Prostate gland (tissue), 1 donor: ENCODE measurements around the gene MIB2.

Source experiments
- POLR2A ChIP-seq: fragments of 450-650 bp; IDR thresholded peaks from one replicate; pipeline ENCODE4 v1.6.1; 2016; ENCODE audit warnings: antibody characterized with exemption, mild to moderate bottlenecking
- POLR2AphosphoS5 ChIP-seq: sonication (generic); formaldehyde crosslinking; IDR thresholded peaks from one replicate; pipeline ENCODE4 v1.6.1; 2017; ENCODE audit warnings: antibody characterized with exemption

GRCh38 chr1:1623181-1623630 is 7.9 kb downstream of the MIB2 start:
- TF ChIP-seq POLR2A (no peak), POLR2AphosphoS5 (no peak)
